Suppressor macrophage treated with lipopolysaccharide for 1 hour (primary cell): ENCODE data around the gene SEMA3G.

Experiments
- DNase-seq, 3 donors: peaks; one replicate each; pipeline ENCODE4 v3.0.0-alpha.2; 2020 to 2022

SEMA3G gene

GRCh38 chr3:52438579-52439425 lies 6.1 kb downstream of the SEMA3G start:
- no peak for DNase-seq

GRCh38 chr3:52438104-52438376 lies 6.9 kb downstream of the SEMA3G start:
- no peak for DNase-seq

- no peak for DNase-seq
These were observed 7.4 kb downstream of the SEMA3G start for GRCh38 chr3:52437326-52438103.

- DNase-seq, result peak; percentile 30 to 48 (median 35)
These were observed 8.3 kb downstream of the SEMA3G start for GRCh38 chr3:52436500-52437149.

- DNase-seq, result no peak
These were observed 9.4 kb downstream of the SEMA3G start for GRCh38 chr3:52435246-52436101.

GRCh38 chr3:52434491-52435115 lies 10.3 kb downstream of the SEMA3G start:
- no peak for DNase-seq

GRCh38 chr3:52433996-52434479 lies 10.9 kb downstream of the SEMA3G start:
- no peak for DNase-seq

- no peak for DNase-seq
These were observed 11.4 kb downstream of the SEMA3G start for GRCh38 chr3:52433328-52433995.

GRCh38 chr3:52432691-52433141 lies 12.2 kb downstream of the SEMA3G start:
- DNase-seq, result peak; percentile 65 to 78 (median 73)

- no peak for DNase-seq
These were observed 12.7 kb downstream of the SEMA3G start for GRCh38 chr3:52432225-52432624.

- no peak for DNase-seq
These were observed 13.3 kb downstream of the SEMA3G start for GRCh38 chr3:52431459-52432223.

GRCh38 chr3:52430416-52430810 lies 14.5 kb downstream of the SEMA3G start:
- DNase-seq, result no peak

GRCh38 chr3:52429779-52430415 lies 15.0 kb downstream of the SEMA3G start:
- no peak for DNase-seq

GRCh38 chr3:52429031-52429430 lies 15.9 kb downstream of the SEMA3G start:
- no peak for DNase-seq

GRCh38 chr3:52428151-52429005 lies 16.5 kb downstream of the SEMA3G start:
- DNase-seq, result peak; percentile 78 to 87 (median 78)

- no peak for DNase-seq
These were observed 21.7 kb downstream of the SEMA3G start for GRCh38 chr3:52423173-52423572.

- DNase-seq, result no peak
These were observed 22.2 kb downstream of the SEMA3G start for GRCh38 chr3:52422669-52423068.

- DNase-seq, result no peak
These were observed 24.5 kb downstream of the SEMA3G start for GRCh38 chr3:52420388-52420787.

GRCh38 chr3:52415800-52416199 lies 29.1 kb downstream of the SEMA3G start:
- no peak for DNase-seq
